SU-DHL-6 (cell line): Measurements from ENCODE around the gene ARHGAP28.

Source experiments
- CTCF ChIP-seq: fragments of 200-600 bp; sonication (generic); IDR thresholded peaks from one replicate; pipeline ENCODE4 v1.5.1; 2017; ENCODE audit warnings: antibody characterized with exemption, mild to moderate bottlenecking, low read length, moderate library complexity; ENCODE audit not compliant: insufficient read depth, poor library complexity, severe bottlenecking
- EZH2phosphoT487 ChIP-seq: fragments of 200-600 bp; sonication (generic), shearing (Covaris generic); conservative IDR thresholded peaks from 2 replicates; pipeline ENCODE4 v1.6.1; 2018; ENCODE audit warnings: mild to moderate bottlenecking, antibody characterized with exemption, low read length, moderate library complexity, mixed read lengths

- no peak for TF ChIP-seq CTCF
- TF ChIP-seq EZH2phosphoT487: no peak
These were observed 130.3 kb downstream of the ARHGAP28 start for GRCh38 chr18:6859676-6860422.
